GM21367 (cell line): Measurements from ENCODE around the gene C19orf25.
"Not testable (repeated sequence)": the region's sequence is repeated elsewhere in the genome, so short reads cannot be mapped to it uniquely, and the experiment has no call there.

Experiments
- ATAC-seq: cut with Tn5 transposase; IDR thresholded peaks from one replicate; pipeline ENCODE4 v1.9.1; 2021; ENCODE audit not compliant: unreplicated experiment

C19orf25 gene

GRCh38 chr19:1478934-1479707, at the start of gene C19orf25:
TSS of gene C19orf25 (minus strand) at chr19:1479215. CDS start at chr19:1478903, 312 bp downstream.
- ATAC-seq: no peak

- ATAC-seq: no peak
Observed at GRCh38 chr19:1527650-1528309, 48.8 kb upstream of the C19orf25 start.

- ATAC-seq: no peak
Observed at GRCh38 chr19:1526979-1527649, 48.1 kb upstream of the C19orf25 start.

- ATAC-seq: no peak
Observed at GRCh38 chr19:1526066-1526778, 47.2 kb upstream of the C19orf25 start.

- ATAC-seq: no peak
Observed at GRCh38 chr19:1525343-1525742, 46.3 kb upstream of the C19orf25 start.

GRCh38 chr19:1524972-1525325, 45.9 kb upstream of the C19orf25 start:
- ATAC-seq: no peak

GRCh38 chr19:1524287-1524971, 45.4 kb upstream of the C19orf25 start:
- ATAC-seq: no peak

GRCh38 chr19:1523412-1524286, 44.6 kb upstream of the C19orf25 start, which contains the start of gene PLK5:
TSS of gene PLK5 (plus strand) at chr19:1524077. CDS start at chr19:1526997, 2,920 bp downstream.
- no peak for ATAC-seq

GRCh38 chr19:1522838-1523237, 43.8 kb upstream of the C19orf25 start:
- ATAC-seq: no peak

GRCh38 chr19:1522061-1522460, 43.0 kb upstream of the C19orf25 start:
- no peak for ATAC-seq

GRCh38 chr19:1521636-1522035, 42.6 kb upstream of the C19orf25 start:
- no peak for ATAC-seq

- ATAC-seq: no peak
Observed at GRCh38 chr19:1520203-1520780, 41.3 kb upstream of the C19orf25 start.

- ATAC-seq: not testable (repeated sequence)
Observed at GRCh38 chr19:1519802-1520201, 40.8 kb upstream of the C19orf25 start.

GRCh38 chr19:1518471-1518870, 39.5 kb upstream of the C19orf25 start:
- ATAC-seq: no peak

GRCh38 chr19:1516395-1516753, 37.4 kb upstream of the C19orf25 start:
- ATAC-seq: no peak

GRCh38 chr19:1514986-1515721, 36.1 kb upstream of the C19orf25 start:
- no peak for ATAC-seq

- no peak for ATAC-seq
Observed at GRCh38 chr19:1514295-1514661, 35.3 kb upstream of the C19orf25 start.

- no peak for ATAC-seq
Observed at GRCh38 chr19:1513499-1514294, 34.7 kb upstream of the C19orf25 start.
